GM10248 (cell line): ENCODE measurements around the gene OR2L13.
"Not testable (repeated sequence)": the region's sequence is repeated elsewhere in the genome, so short reads cannot be mapped to it uniquely, and the experiment has no call there.

Source experiments
- CTCF ChIA-PET: fragments of 300-600 bp; sonication (Branson Sonifier 250); formaldehyde crosslinking; extraction: SDS; loops from one replicate; lab custom pipeline; 2021; ENCODE audit warnings: antibody characterized with exemption; lab: Yijun Ruan, JAX
- POLR2A ChIA-PET: fragments of 350-650 bp; sonication (Branson Sonifier 250); formaldehyde crosslinking; extraction: SDS; loops from one replicate; lab custom pipeline; 2020; ENCODE audit warnings: antibody characterized with exemption; lab: Yijun Ruan, JAX
- DNase-seq: peaks from one replicate; pipeline ENCODE4 v3.0.0; 2012; ENCODE audit errors: extremely low spot score
- CTCF ChIP-seq: IDR thresholded peaks from 2 replicates; pipeline ENCODE4 v1.5.1; 2012; ENCODE audit warnings: mild to moderate bottlenecking, low read depth; ENCODE audit errors: extremely low read depth, missing control alignments, control extremely low read depth

Gene OR2L13

DNA sequence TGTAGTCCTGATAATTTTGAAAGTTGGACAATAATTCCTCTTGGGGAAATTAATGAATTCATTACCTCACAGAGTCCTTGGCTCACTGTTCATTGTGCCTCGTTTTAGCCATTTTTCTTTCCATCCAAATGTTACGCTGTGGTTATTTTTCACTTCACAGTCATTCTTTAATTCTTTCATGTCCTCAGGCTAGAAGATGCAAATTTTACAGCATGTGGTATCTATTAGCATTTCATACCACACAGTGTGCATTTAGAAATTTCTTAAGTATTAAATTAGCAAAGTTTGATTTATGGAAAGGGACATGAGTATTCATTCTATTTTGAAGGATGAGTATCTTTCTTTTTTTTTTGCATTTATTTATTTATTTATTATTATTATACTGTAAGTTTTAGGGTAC, 29.9 kb upstream of the OR2L13 start:
- no peak for TF ChIP-seq CTCF
- ChIA-PET CTCF (interaction anchor here (1.1 kb wide), 1 partner anchor 9 kb away, joined by 3 read pairs; no protein-coding TSS in a partner anchor), POLR2A (no interaction called here)
- DNase-seq = no peak

DNA sequence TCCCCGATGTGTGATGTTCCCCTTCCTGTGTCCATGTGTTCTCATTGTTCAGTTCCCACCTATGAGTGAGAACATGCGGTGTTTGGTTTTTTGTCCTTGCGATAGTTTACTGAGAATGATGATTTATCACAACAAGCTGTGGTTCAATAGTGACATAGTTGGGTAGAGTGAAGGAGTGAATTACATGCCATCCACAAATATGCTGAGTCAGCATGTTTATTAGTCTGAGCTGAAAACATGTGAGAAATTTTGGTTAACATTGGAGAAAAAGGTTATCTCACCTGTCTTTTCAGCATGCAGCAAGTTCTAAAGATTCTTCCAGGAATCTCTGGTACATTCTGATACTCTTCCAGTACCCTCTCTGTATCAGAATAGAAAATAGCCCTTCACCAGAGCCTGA, 29.4 kb upstream of the OR2L13 start:
- CTCF ChIA-PET = interaction anchor here (1.1 kb wide), 1 partner anchor 9 kb away, joined by 3 read pairs; no protein-coding TSS in a partner anchor

GRCh38 chr1:248083864-248084263, 11.1 kb upstream of the OR2L13 start:
- POLR2A ChIA-PET, CTCF ChIA-PET, DNase-seq: not testable (repeated sequence)

More for the DNA sequence above, 29.4 kb upstream of the OR2L13 start:
- no peak for TF ChIP-seq CTCF
- no peak for DNase-seq
- POLR2A ChIA-PET = no interaction called here

DNA sequence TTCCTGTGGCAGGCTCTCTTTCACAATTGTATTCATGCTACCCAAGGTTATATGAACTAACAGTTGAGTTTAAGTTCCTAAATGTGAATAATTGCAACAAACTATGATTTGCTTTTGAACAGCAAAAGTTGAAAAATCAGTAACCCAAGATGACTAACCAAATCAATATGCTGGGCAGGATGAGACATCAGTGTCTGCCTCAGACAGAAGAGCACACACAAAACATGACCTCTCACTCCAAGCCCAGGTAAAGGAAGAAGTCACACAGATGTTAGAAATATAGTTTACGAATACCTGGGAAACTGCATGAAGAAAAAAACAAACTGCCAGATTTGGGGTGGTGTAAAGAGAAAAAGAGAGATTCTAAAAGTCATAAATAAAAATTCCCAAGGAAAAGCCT, 3.5 kb downstream of the OR2L13 start:
- DNase-seq = no peak
- ChIA-PET POLR2A (no interaction called here), CTCF (interaction anchor here (1.3 kb wide), 1 partner anchor 9 kb away, joined by 3 read pairs; no protein-coding TSS in a partner anchor)
- TF ChIP-seq CTCF = no peak

DNA sequence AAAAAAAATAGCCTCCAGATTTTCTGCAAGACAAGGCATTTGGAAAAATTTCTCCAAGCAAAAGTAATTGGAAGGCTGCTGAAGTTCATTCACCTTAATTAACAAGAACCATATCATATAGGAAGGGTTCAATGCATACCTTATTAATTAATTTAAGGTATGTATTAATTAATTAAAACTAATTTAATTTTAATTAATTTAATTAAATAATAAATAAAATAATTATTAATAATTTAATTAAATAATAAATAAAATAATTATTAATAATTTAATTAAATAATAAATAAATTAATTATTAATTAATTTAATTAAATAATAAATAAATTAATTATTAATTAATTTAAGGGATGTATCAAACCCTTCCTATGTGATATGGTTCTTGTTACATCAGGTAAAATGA, 7.9 kb downstream of the OR2L13 start:
- no peak for DNase-seq
- CTCF ChIA-PET = interaction anchor here (0.9 to 1.2 kb wide), 2 partner anchors 12 to 16 kb away, joined by 3 read pairs; no protein-coding TSS in a partner anchor

DNA sequence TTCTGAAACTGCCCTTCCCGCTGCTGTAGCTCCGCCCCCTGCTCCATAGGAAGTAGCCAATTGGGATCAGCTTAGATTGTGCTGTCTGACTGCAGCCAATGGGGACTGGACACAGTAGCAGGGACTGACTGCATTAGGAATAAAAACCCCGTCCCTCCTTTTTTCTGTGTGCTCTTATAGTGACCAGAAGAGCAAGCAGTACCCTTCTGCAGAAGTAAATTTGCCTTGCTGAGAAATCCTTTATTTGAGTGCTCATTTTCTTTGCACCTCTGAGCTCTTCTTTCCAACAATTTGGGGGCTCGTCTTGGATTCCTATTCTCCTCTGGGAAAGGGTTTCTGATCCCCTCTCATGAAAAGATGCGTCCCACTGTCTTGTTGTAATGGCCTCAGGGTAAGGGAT, 16.2 kb downstream of the OR2L13 start:
- TF ChIP-seq CTCF = no peak
- ChIA-PET POLR2A (no interaction called here), CTCF (no interaction called here)
- DNase-seq = no peak

More for the DNA sequence above, 7.9 kb downstream of the OR2L13 start:
- no peak for TF ChIP-seq CTCF
- POLR2A ChIA-PET = no interaction called here

DNA sequence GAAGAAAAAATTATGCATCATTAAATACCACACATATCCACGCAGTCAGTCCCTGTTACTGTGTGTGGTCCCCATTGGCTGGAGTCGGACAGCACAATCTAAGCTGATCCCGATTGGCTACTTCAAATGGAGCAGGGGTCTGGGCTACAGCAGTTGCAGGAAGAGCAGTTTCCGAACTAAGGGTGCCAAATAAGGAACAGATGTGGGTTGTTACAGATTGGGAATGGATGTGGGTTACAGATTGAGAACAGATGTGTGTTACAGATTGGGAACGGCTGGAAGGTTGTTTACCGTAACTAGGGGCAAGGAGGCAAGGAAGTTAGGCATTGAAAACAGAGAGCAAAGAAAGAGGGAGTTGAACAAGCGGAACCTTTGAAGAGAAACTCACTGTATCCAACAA, 19.9 kb downstream of the OR2L13 start:
- no peak for DNase-seq
- CTCF ChIA-PET = interaction anchor here (1.2 to 1.3 kb wide), 2 partner anchors 14 to 15 kb away, joined by 4 read pairs; no protein-coding TSS in a partner anchor
- POLR2A ChIA-PET = no interaction called here
- TF ChIP-seq CTCF = no peak
